ENCODE measurements around the gene DPP10.

Gene DPP10

GRCh38 chr2:114962532-114962931 lies 520.1 kb downstream of the DPP10 start:
- no peak overlapping the region for H3K27ac ChIP-seq (ENCODE audit: extremely low read depth, low read depth, low read length)
- no peaks in the 10 kb centered on the region for H3K4me1 ChIP-seq (ENCODE audit: control insufficient read depth, insufficient read depth, low read length)
- TF ChIP-seq, protein P1, sequence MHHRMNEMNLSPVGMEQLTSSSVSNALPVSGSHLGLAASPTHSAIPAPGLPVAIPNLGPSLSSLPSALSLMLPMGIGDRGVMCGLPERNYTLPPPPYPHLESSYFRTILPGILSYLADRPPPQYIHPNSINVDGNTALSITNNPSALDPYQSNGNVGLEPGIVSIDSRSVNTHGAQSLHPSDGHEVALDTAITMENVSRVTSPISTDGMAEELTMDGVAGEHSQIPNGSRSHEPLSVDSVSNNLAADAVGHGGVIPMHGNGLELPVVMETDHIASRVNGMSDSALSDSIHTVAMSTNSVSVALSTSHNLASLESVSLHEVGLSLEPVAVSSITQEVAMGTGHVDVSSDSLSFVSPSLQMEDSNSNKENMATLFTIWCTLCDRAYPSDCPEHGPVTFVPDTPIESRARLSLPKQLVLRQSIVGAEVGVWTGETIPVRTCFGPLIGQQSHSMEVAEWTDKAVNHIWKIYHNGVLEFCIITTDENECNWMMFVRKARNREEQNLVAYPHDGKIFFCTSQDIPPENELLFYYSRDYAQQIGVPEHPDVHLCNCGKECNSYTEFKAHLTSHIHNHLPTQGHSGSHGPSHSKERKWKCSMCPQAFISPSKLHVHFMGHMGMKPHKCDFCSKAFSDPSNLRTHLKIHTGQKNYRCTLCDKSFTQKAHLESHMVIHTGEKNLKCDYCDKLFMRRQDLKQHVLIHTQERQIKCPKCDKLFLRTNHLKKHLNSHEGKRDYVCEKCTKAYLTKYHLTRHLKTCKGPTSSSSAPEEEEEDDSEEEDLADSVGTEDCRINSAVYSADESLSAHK (tag by site-specific recombination; IDR thresholded peaks at IDR 0.05) = no peak
- TF ChIP-seq ZNF621 (tag by site-specific recombination; IDR thresholded peaks at IDR 0.05) = no peak
- no peak for TF ChIP-seq GFI1B (tag by site-specific recombination; IDR thresholded peaks at IDR 0.05)
- TF ChIP-seq, protein P2, sequence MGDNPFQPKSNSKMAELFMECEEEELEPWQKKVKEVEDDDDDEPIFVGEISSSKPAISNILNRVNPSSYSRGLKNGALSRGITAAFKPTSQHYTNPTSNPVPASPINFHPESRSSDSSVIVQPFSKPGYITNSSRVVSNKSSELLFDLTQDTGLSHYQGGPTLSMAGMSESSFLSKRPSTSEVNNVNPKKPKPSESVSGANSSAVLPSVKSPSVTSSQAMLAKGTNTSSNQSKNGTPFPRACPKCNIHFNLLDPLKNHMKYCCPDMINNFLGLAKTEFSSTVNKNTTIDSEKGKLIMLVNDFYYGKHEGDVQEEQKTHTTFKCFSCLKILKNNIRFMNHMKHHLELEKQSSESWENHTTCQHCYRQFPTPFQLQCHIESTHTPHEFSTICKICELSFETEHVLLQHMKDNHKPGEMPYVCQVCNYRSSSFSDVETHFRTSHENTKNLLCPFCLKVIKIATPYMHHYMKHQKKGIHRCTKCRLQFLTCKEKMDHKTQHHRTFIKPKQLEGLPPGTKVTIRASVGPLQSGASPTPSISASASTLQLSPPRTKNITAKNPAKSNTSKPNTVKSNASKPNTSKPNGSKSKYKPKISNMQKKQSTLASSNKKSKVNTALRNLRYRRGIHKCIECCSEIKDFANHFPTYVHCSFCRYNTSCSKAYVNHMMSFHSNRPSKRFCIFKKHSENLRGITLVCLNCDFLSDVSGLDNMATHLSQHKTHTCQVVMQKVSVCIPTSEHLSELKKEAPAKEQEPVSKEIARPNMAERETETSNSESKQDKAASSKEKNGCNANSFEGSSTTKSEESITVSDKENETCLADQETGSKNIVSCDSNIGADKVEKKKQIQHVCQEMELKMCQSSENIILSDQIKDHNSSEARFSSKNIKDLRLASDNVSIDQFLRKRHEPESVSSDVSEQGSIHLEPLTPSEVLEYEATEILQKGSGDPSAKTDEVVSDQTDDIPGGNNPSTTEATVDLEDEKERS (tag by site-specific recombination; IDR thresholded peaks at IDR 0.05) = no peak
- TF ChIP-seq ZNF670 (tag by site-specific recombination; IDR thresholded peaks at IDR 0.05; ENCODE audit: low read depth) = no peak
- TF ChIP-seq ZFP69B (tag by site-specific recombination; IDR thresholded peaks at IDR 0.05) = no peak
- TF ChIP-seq ZNF10 (tag by site-specific recombination; IDR thresholded peaks at IDR 0.05) = no peak
- no peak for TF ChIP-seq ZNF362 (tag by site-specific recombination; IDR thresholded peaks at IDR 0.05)
- TF ChIP-seq, protein P3, sequence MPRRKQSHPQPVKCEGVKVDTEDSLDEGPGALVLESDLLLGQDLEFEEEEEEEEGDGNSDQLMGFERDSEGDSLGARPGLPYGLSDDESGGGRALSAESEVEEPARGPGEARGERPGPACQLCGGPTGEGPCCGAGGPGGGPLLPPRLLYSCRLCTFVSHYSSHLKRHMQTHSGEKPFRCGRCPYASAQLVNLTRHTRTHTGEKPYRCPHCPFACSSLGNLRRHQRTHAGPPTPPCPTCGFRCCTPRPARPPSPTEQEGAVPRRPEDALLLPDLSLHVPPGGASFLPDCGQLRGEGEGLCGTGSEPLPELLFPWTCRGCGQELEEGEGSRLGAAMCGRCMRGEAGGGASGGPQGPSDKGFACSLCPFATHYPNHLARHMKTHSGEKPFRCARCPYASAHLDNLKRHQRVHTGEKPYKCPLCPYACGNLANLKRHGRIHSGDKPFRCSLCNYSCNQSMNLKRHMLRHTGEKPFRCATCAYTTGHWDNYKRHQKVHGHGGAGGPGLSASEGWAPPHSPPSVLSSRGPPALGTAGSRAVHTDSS (tag by site-specific recombination; IDR thresholded peaks at IDR 0.05) = no peak
- TF ChIP-seq ZFP41 (tag by site-specific recombination; IDR thresholded peaks at IDR 0.05; ENCODE audit: borderline replicate concordance) = no peak
- no peak for TF ChIP-seq ZNF416 (tag by site-specific recombination; IDR thresholded peaks at IDR 0.05)
- no peak for TF ChIP-seq ZNF354C (tag by site-specific recombination; IDR thresholded peaks at IDR 0.05; ENCODE audit: borderline replicate concordance, low read depth)
- no peak for TF ChIP-seq ZNF398 (tag by site-specific recombination; IDR thresholded peaks at IDR 0.05)
- no peak for TF ChIP-seq ZNF37A (tag by site-specific recombination; IDR thresholded peaks at IDR 0.05)
- TF ChIP-seq, protein P4, sequence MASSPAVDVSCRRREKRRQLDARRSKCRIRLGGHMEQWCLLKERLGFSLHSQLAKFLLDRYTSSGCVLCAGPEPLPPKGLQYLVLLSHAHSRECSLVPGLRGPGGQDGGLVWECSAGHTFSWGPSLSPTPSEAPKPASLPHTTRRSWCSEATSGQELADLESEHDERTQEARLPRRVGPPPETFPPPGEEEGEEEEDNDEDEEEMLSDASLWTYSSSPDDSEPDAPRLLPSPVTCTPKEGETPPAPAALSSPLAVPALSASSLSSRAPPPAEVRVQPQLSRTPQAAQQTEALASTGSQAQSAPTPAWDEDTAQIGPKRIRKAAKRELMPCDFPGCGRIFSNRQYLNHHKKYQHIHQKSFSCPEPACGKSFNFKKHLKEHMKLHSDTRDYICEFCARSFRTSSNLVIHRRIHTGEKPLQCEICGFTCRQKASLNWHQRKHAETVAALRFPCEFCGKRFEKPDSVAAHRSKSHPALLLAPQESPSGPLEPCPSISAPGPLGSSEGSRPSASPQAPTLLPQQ (tag by site-specific recombination; IDR thresholded peaks at IDR 0.05) = no peak
- no peak for TF ChIP-seq ZNF426 (tag by site-specific recombination; IDR thresholded peaks at IDR 0.05)
- H3K36me3 ChIP-seq (ENCODE audit: control insufficient read depth in 2 of 2, insufficient read depth in 1 of 2, low read length in 2 of 2) = no peaks in the 10 kb centered on the region
- CTCF ChIA-PET = no interaction called here
- no peaks in the 10 kb centered on the region for H3K9me3 ChIP-seq (ENCODE audit: control insufficient read depth, insufficient read depth, low read depth, low read length)
- H3K4me3 ChIP-seq (ENCODE audit: low read depth, low read length) = no peak overlapping the region
- POLR2A ChIA-PET = no interaction called here
